Endothelial cell of umbilical vein (primary cell): ENCODE results near the gene CBLN3.
"Not testable (repeated sequence)": the region's sequence is repeated elsewhere in the genome, so short reads cannot be mapped to it uniquely, and the experiment has no call there.

Experiments used
- CTCF ChIP-seq, 2 donors: IDR thresholded peaks; 1 replicate in 1 of 2; 2 replicates in 1 of 2; pipeline ENCODE4 v1.5.1; 2011; ENCODE audit warnings: low read length in 2 of 2, mild to moderate bottlenecking in 2 of 2, moderate library complexity in 2 of 2, control low read depth in 1 of 2, inconsistent platforms in 1 of 2, low read depth in 1 of 2; ENCODE audit not compliant: insufficient read depth in 1 of 2; ENCODE audit errors: extremely low read depth in 1 of 2
- EZH2 ChIP-seq: IDR thresholded peaks from 2 replicates; pipeline ENCODE4 v1.6.1; 2012; ENCODE audit warnings: borderline replicate concordance, low read depth, mild to moderate bottlenecking, moderate library complexity, low read length, inconsistent platforms; ENCODE audit not compliant: severe bottlenecking
- FOS ChIP-seq: IDR thresholded peaks from 2 replicates; pipeline ENCODE4 v1.6.1; 2011; ENCODE audit warnings: mild to moderate bottlenecking, low read length, moderate library complexity, borderline replicate concordance; ENCODE audit not compliant: insufficient read depth
- GATA2 ChIP-seq: IDR thresholded peaks from 2 replicates; pipeline ENCODE4 v1.7.0; 2011; ENCODE audit warnings: low read depth, mild to moderate bottlenecking, moderate library complexity, mixed read lengths, low read length; ENCODE audit not compliant: insufficient read length, insufficient read depth
- JUN ChIP-seq: IDR thresholded peaks from 2 replicates; pipeline ENCODE4 v1.6.1; 2011; ENCODE audit warnings: borderline replicate concordance, low read depth; ENCODE audit not compliant: insufficient read length, insufficient read depth
- MAX ChIP-seq: IDR thresholded peaks from 2 replicates; pipeline ENCODE4 v1.6.1; 2011; ENCODE audit not compliant: insufficient read depth, insufficient read length
- POLR2A ChIP-seq: IDR thresholded peaks from 2 replicates; pipeline ENCODE4 v1.6.1; 2012; ENCODE audit warnings: low read depth, mild to moderate bottlenecking, control low read depth, low read length
- POLR2AphosphoS5 ChIP-seq: IDR thresholded peaks from 2 replicates; pipeline ENCODE4 v1.6.1; 2012; ENCODE audit warnings: low read depth, mild to moderate bottlenecking, control low read depth, low read length, moderate library complexity; ENCODE audit not compliant: insufficient read depth

- TF ChIP-seq EZH2; CTCF (IDR thresholded peaks at IDR 0.05; ENCODE audit: extremely low read depth in 1 of 2, insufficient read depth in 1 of 2, low read depth in 1 of 2, low read length in 2 of 2); POLR2A; POLR2AphosphoS5; MAX; JUN; FOS; GATA2: not testable (repeated sequence)
Measured at GRCh38 chr14:24470450-24470849, 41.0 kb upstream of the CBLN3 start.
